A673 (cell line): ENCODE results near the gene RARRES2. TPM values are rescaled to one million over a fixed set of nuclear protein-coding genes. Genes with fewer than 3 reads are reported as not detected.
A peak's percentile ranks its signal among the peaks of the same experiment; 100 is the strongest.

Source experiments
- BruUV-seq: library from RNA; stranded (reverse); fragments of 400-500 nt; replicated peaks from 2 replicates; lab custom pipeline; 2021; lab: Mats Ljungman, UMichigan
- CTCF ChIA-PET: fragments of 300-600 bp; sonication (Branson Sonifier 250); formaldehyde crosslinking; loops from one replicate; lab custom pipeline; 2022; ENCODE audit warnings: antibody characterized with exemption; lab: Charles Lee
- POLR2A ChIA-PET: fragments of 300-600 bp; sonication (Branson Sonifier 250); formaldehyde crosslinking; loops from one replicate; lab custom pipeline; 2022; ENCODE audit warnings: antibody characterized with exemption; ENCODE audit not compliant: low non-redundant PET; lab: Charles Lee
- DNase-seq: peaks from one replicate; pipeline ENCODE4 v3.0.0-alpha.2; 2015; ENCODE audit warnings: low spot score
- H3K27ac ChIP-seq: fragments of 200-600 bp; sonication (generic); 2 replicates; pipeline ENCODE4 v1.5.1; 2016; ENCODE audit warnings: mixed run types, low read depth, mild to moderate bottlenecking, mixed read lengths, antibody characterized with exemption, low read length; ENCODE audit not compliant: poor library complexity, severe bottlenecking
- H3K27me3 ChIP-seq: fragments of 200-600 bp; sonication (generic); replicated peaks from 2 replicates; pipeline ENCODE4 v1.6.1; 2017; ENCODE audit warnings: mixed run types, low read depth, mild to moderate bottlenecking, mixed read lengths, antibody characterized with exemption, low read length; ENCODE audit not compliant: insufficient read depth, poor library complexity
- H3K36me3 ChIP-seq: fragments of 200-600 bp; sonication (generic); 2 replicates; pipeline ENCODE4 v1.6.1; 2016; ENCODE audit warnings: mixed run types, mild to moderate bottlenecking, mixed read lengths, antibody characterized with exemption, low read length; ENCODE audit not compliant: insufficient read depth, poor library complexity, severe bottlenecking
- H3K4me1 ChIP-seq: fragments of 200-600 bp; sonication (generic); 2 replicates; pipeline ENCODE4 v1.6.1; 2017; ENCODE audit warnings: mixed run types, mild to moderate bottlenecking, mixed read lengths, antibody characterized with exemption, low read length; ENCODE audit not compliant: insufficient read depth, poor library complexity, severe bottlenecking
- H3K4me3 ChIP-seq: fragments of 200-600 bp; sonication (generic); 2 replicates; pipeline ENCODE4 v1.5.1; 2016; ENCODE audit warnings: low read depth, mixed run types, mild to moderate bottlenecking, mixed read lengths, low read length; ENCODE audit not compliant: poor library complexity, severe bottlenecking
- H3K9me3 ChIP-seq: fragments of 200-600 bp; sonication (generic); 2 replicates; pipeline ENCODE4 v1.6.1; 2016; ENCODE audit warnings: mixed run types, low read depth, mild to moderate bottlenecking, mixed read lengths, antibody characterized with exemption, low read length; ENCODE audit not compliant: poor library complexity, severe bottlenecking
- EZH2 ChIP-seq: fragments of 200-600 bp; sonication (generic); IDR thresholded peaks from 2 replicates; pipeline ENCODE4 v1.6.1; 2017; ENCODE audit warnings: borderline replicate concordance, low read depth, mild to moderate bottlenecking, mixed read lengths, antibody characterized with exemption, low read length; ENCODE audit not compliant: poor library complexity, severe bottlenecking
- intact Hi-C: fragments of 100-400 bp; cut with micrococcal nuclease; formaldehyde crosslinking; loops from one replicate; pipeline ENCODE4 v1.10.0; 2022; ENCODE audit not compliant: unreplicated experiment
- total RNA-seq: library from RNA; stranded (reverse); gene quantifications from 2 replicates; pipeline ENCODE4 v1.2.3, GENCODE V29; 2021
- TF ChIP-seq, protein P1 (sequence below): fragments of 300-800, 200-600 bp; sonication (generic); conservative IDR thresholded peaks from 2 replicates; pipeline ENCODE4 v1.5.1; 2017; ENCODE audit warnings: low read depth, mild to moderate bottlenecking, antibody characterized with exemption, low read length, moderate library complexity, mixed read lengths

RARRES2 gene
- total RNA-seq, 1 experiment from 2014 or later, result not detected

DNA sequence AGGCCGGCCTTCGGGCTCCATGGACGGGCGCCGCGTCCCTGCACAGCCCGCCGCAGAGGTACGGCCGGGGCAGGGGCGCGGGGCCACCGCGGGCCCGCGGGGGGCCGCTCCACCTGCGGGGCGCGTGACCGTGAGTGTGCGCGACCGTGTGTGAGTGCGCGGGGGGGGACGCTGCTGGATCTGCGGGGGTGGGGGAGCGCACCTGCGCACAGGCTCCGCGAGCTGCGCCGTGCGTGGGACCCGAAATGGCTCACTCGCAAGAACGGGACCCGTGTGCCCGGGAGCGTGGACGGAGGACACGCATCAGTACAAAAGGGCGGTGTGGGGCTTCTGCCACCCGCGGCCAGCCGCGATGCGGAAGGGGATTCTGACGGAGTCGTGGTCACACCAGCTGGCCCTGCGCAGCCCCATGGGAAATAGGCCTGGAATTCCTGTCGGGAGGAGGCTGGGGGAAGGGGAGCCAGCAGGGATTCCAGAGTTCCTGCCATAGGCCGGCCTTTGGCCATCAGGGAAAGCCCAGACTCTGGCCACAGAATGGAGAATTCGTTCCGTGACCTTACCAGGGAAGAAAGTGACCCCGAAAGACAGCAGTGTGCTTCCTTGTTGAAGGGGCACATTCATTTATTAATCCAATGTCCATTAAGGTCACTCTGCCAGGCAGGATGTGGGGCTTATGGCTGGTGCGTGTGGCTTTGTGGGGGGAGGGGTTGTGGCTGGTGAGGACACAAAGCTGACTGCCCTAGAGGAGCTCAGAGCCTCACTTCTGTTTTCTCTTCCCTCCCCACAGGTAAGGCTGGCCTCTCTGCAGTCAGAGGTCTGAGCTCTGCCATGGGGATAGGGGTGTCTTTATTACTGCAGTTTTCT is 27.7 kb upstream of the RARRES2 start:
- ChIA-PET POLR2A (no interaction called here), CTCF (no interaction called here)
- H3K36me3 ChIP-seq, result peaks cover 22% of the 10 kb centered on the region
- intact Hi-C loops, result no loop called here
- peaks cover 25% of the 10 kb centered on the region for H3K4me1 ChIP-seq
- no TSS peak for BruUV-seq
- no peaks in the 10 kb centered on the region for H3K27me3 ChIP-seq
- peak overlapping the region; percentile 96 for H3K4me3 ChIP-seq
- peak; percentile 41 for DNase-seq
- H3K9me3 ChIP-seq, result no peaks in the 10 kb centered on the region
- TF ChIP-seq EZH2, result no peak
- TF ChIP-seq, protein P1, sequence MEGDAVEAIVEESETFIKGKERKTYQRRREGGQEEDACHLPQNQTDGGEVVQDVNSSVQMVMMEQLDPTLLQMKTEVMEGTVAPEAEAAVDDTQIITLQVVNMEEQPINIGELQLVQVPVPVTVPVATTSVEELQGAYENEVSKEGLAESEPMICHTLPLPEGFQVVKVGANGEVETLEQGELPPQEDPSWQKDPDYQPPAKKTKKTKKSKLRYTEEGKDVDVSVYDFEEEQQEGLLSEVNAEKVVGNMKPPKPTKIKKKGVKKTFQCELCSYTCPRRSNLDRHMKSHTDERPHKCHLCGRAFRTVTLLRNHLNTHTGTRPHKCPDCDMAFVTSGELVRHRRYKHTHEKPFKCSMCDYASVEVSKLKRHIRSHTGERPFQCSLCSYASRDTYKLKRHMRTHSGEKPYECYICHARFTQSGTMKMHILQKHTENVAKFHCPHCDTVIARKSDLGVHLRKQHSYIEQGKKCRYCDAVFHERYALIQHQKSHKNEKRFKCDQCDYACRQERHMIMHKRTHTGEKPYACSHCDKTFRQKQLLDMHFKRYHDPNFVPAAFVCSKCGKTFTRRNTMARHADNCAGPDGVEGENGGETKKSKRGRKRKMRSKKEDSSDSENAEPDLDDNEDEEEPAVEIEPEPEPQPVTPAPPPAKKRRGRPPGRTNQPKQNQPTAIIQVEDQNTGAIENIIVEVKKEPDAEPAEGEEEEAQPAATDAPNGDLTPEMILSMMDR, result no peak
- H3K27ac ChIP-seq, result peak overlapping the region; percentile 97

DNA sequence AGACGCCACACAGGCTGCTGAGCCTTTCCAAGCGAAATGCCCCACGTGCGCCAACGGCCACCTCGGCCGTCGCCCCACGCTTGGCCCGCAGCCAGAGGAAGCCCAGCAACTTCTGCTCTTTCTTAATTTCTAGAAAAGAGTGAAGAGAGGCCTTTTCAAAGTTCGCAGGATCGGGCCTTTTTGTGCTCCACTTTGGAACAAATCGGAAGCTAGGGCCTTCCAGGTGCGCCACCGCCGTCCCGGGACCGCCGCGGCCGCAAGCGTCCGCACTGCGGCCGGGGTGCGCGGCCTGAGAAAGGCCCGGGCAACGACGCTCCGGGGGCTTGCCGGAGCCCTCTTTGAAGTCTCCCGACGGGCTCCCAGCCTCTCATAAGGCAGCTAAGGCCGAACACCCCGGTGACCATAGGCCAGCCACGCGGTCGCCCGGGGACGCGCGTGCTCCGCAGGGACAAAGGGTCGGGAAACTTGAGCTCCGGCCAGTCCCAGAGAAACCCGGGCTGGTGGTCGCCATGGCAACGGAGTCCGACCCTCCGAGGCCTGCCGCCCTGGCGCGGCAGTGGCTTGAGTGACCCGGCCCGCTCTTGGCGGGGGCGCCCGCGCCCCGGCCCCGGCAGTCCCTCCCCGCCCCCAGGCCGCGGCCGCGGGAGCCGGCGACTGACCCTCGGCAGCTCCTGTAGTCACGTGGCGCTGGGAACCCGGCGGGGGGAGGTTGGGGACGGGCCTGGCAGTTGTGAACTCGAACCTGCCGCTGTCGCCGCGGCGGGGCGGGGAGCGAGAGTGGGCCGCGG is 26.9 kb upstream of the RARRES2 start, which contains the start of gene REPIN1:
Gene REPIN1 (plus strand): TSS at position 727 of the 788 bp plus-strand sequence. CDS start 890 bp downstream, outside the sequence.
- Histone ChIP-seq H3K27ac (peak within 1 kb of the TSS; percentile 97), H3K4me3 (peak within 1 kb of the TSS; percentile 96), H3K4me1 (peaks cover 33% of the 10 kb centered on the region), H3K27me3 (no peaks in the 10 kb centered on the region), H3K9me3 (no peaks in the 10 kb centered on the region), H3K36me3 (peaks cover 14% of the 10 kb centered on the region)
- DNase-seq, result peak; percentile 89
- no peak for TF ChIP-seq EZH2
- TF ChIP-seq, protein P1, result no peak
- ChIA-PET CTCF (no interaction called here), POLR2A (interaction anchor here (0.6 kb wide), 1 partner anchor 43 kb away, joined by 5 read pairs; no protein-coding TSS in a partner anchor)
- intact Hi-C loops, result no loop called here
- no TSS peak for BruUV-seq

DNA sequence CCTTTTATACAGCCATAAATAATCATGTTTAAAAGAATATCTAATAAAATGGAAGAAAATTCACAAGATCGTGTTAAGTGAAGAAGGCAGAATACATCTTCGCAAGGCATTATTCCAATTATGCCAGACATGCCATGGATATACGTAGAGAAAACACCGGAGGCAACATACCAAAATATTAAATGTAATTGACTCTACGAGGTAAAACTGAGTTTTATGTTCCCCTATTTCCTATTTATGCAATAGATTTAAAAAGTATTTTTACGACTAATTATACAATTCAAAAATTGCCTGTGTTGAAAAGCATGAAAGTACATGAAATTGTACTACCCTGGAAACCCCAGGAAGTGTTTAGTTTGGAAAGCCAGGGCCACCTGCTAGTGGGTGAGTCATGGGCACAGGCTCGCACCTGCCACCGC is 26.3 kb upstream of the RARRES2 start:
- intact Hi-C loops, result no loop called here
- BruUV-seq, result no TSS peak
- POLR2A ChIA-PET, result interaction anchor here (0.6 kb wide), 1 partner anchor 43 kb away, joined by 5 read pairs; no protein-coding TSS in a partner anchor

More for the DNA sequence above, 26.3 kb upstream of the RARRES2 start:
- CTCF ChIA-PET, result no interaction called here
- peaks cover 34% of the 10 kb centered on the region for H3K4me1 ChIP-seq
- H3K36me3 ChIP-seq, result peaks cover 11% of the 10 kb centered on the region
- peak; percentile 18 for DNase-seq
- H3K9me3 ChIP-seq, result no peaks in the 10 kb centered on the region
- TF ChIP-seq EZH2, result no peak
- TF ChIP-seq, protein P1, result no peak
- H3K27me3 ChIP-seq, result no peaks in the 10 kb centered on the region
- H3K4me3 ChIP-seq, result peak overlapping the region; percentile 96
- H3K27ac ChIP-seq, result peak overlapping the region; percentile 97
